Astrocyte (in vitro differentiated cells and primary cell): ENCODE results near the gene SNTB2. TPM values are rescaled to one million over a fixed set of nuclear protein-coding genes. Genes with fewer than 3 reads are reported as not detected.
"Not testable (repeated sequence)": the region's sequence is repeated elsewhere in the genome, so short reads cannot be mapped to it uniquely, and the experiment has no call there.

ENCODE experiments used
- DNase-seq: peaks from one replicate; pipeline ENCODE4 v3.0.0-alpha.2; 2010; ENCODE audit warnings: low read depth
- FAIRE-seq: peaks from 2 replicates; lab custom pipeline; 2011; peaks lifted over from hg19 to GRCh38; lab: Jason Lieb, UNC
- H2AFZ ChIP-seq: 2 replicates; pipeline ENCODE4 v1.6.0; 2012; ENCODE audit warnings: low read depth, low read length, inconsistent platforms
- H3K27ac ChIP-seq: 2 replicates; pipeline ENCODE4 v1.5.1; 2011; ENCODE audit warnings: low read depth, low read length, inconsistent platforms
- H3K27me3 ChIP-seq: 2 replicates; pipeline ENCODE4 v1.6.0; 2011; ENCODE audit warnings: low read length, inconsistent platforms; ENCODE audit not compliant: insufficient read depth
- H3K36me3 ChIP-seq: 2 replicates; pipeline ENCODE4 v1.5.1; 2011; ENCODE audit warnings: low read length, inconsistent platforms; ENCODE audit not compliant: insufficient read depth
- H3K4me1 ChIP-seq: 2 replicates; pipeline ENCODE4 v1.5.1; 2011; ENCODE audit warnings: low read length, inconsistent platforms; ENCODE audit not compliant: insufficient read depth
- H3K4me2 ChIP-seq: 2 replicates; pipeline ENCODE4 v1.6.0; 2012; ENCODE audit warnings: low read length, inconsistent platforms
- H3K4me3 ChIP-seq: 2 replicates; pipeline ENCODE4 v1.5.1; 2011; ENCODE audit warnings: low read depth, mild to moderate bottlenecking, low read length, inconsistent platforms; ENCODE audit not compliant: insufficient read depth
- H3K79me2 ChIP-seq: 2 replicates; pipeline ENCODE4 v1.6.0; 2012; ENCODE audit warnings: mild to moderate bottlenecking, low read length, inconsistent platforms; ENCODE audit not compliant: insufficient read depth
- H3K9ac ChIP-seq: 2 replicates; pipeline ENCODE4 v1.6.0; 2012; ENCODE audit warnings: mild to moderate bottlenecking, low read length, inconsistent platforms
- H3K9me3 ChIP-seq: 2 replicates; pipeline ENCODE4 v1.5.1; 2012; ENCODE audit warnings: low read depth, mild to moderate bottlenecking, low read length, inconsistent platforms; ENCODE audit not compliant: insufficient read depth
- H4K20me1 ChIP-seq: 2 replicates; pipeline ENCODE4 v1.6.0; 2012; ENCODE audit warnings: low read length, inconsistent platforms; ENCODE audit not compliant: insufficient read depth
- H3K27ac Mint-ChIP-seq: one replicate; pipeline ENCODE4 v1.8.0; 2021; ENCODE audit warnings: mild to moderate bottlenecking, mixed read lengths; ENCODE audit not compliant: unreplicated experiment
- H3K27me3 Mint-ChIP-seq: one replicate; pipeline ENCODE4 v1.8.0; 2021; ENCODE audit warnings: low read depth, mixed read lengths; ENCODE audit not compliant: unreplicated experiment
- H3K36me3 Mint-ChIP-seq: one replicate; pipeline ENCODE4 v1.8.0; 2021; ENCODE audit warnings: low read depth, mixed read lengths; ENCODE audit not compliant: unreplicated experiment
- H3K4me1 Mint-ChIP-seq: one replicate; pipeline ENCODE4 v1.8.0; 2021; ENCODE audit warnings: low read depth, mixed read lengths; ENCODE audit not compliant: unreplicated experiment
- H3K4me3 Mint-ChIP-seq: one replicate; pipeline ENCODE4 v1.8.0; 2021; ENCODE audit warnings: mild to moderate bottlenecking, moderate library complexity, mixed read lengths; ENCODE audit not compliant: unreplicated experiment
- H3K9me3 Mint-ChIP-seq: one replicate; pipeline ENCODE4 v1.8.0; 2021; ENCODE audit warnings: mild to moderate bottlenecking, mixed read lengths; ENCODE audit not compliant: unreplicated experiment
- EZH2 ChIP-seq: IDR thresholded peaks from 2 replicates; pipeline ENCODE4 v1.6.1; 2012; ENCODE audit warnings: mild to moderate bottlenecking, low read length, inconsistent platforms; ENCODE audit not compliant: insufficient read depth
- total RNA-seq: library from RNA; stranded (reverse); gene quantifications from 2 replicates; pipeline ENCODE4 v1.2.1, GENCODE V29; 2021
- TF ChIP-seq, protein P1 (sequence below): IDR thresholded peaks from 2 replicates; pipeline ENCODE4 v1.5.1; 2011; ENCODE audit warnings: low read depth, mild to moderate bottlenecking, inconsistent platforms, low read length, moderate library complexity; ENCODE audit not compliant: insufficient read depth

The SNTB2 gene
- total RNA-seq, 1 donor from 2014 or later, result 30.4 TPM

DNA sequence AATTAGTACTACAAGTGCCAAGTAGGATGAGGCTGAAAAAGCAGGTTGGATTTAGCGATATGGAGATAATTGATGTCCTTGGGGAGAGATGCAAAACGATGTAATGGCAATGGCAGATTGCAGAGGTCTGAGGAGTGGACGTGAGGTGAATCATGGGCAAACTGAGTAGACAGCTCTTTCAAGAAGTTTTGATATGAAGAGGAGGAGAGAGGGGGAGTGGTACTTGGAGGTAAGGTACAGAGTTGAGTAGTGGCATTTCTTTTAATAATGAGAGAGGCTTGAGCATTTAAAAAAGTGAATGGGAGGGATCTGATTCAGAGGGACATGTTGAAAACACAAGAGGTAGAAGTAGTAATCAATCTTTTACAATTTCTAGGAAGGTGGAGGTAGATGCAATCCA is 106.4 kb downstream of the SNTB2 start:
- Histone ChIP-seq H3K36me3 (no peaks in the 10 kb centered on the region), H3K27me3 (no peaks in the 10 kb centered on the region), H3K9me3 (no peaks in the 10 kb centered on the region), H3K79me2 (no peaks in the 10 kb centered on the region), H4K20me1 (peaks cover 4% of the 10 kb centered on the region), H3K4me2 (no peak overlapping the region), H2AFZ (no peak overlapping the region), H3K4me3 (no peak overlapping the region), H3K9ac (no peak overlapping the region), H3K27ac (no peak overlapping the region), H3K4me1 (no peaks in the 10 kb centered on the region)
- Mint-ChIP-seq H3K27ac (peak overlapping the region; percentile 2), H3K36me3 (peaks cover 8% of the 10 kb centered on the region), H3K9me3 (no peaks in the 10 kb centered on the region), H3K27me3 (no peaks in the 10 kb centered on the region), H3K4me1 (peaks cover 9% of the 10 kb centered on the region), H3K4me3 (no peak overlapping the region)
- DNase-seq (no peak), FAIRE-seq (no peak)
- no peak for TF ChIP-seq EZH2
- TF ChIP-seq, protein P1, sequence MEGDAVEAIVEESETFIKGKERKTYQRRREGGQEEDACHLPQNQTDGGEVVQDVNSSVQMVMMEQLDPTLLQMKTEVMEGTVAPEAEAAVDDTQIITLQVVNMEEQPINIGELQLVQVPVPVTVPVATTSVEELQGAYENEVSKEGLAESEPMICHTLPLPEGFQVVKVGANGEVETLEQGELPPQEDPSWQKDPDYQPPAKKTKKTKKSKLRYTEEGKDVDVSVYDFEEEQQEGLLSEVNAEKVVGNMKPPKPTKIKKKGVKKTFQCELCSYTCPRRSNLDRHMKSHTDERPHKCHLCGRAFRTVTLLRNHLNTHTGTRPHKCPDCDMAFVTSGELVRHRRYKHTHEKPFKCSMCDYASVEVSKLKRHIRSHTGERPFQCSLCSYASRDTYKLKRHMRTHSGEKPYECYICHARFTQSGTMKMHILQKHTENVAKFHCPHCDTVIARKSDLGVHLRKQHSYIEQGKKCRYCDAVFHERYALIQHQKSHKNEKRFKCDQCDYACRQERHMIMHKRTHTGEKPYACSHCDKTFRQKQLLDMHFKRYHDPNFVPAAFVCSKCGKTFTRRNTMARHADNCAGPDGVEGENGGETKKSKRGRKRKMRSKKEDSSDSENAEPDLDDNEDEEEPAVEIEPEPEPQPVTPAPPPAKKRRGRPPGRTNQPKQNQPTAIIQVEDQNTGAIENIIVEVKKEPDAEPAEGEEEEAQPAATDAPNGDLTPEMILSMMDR, result no peak

DNA sequence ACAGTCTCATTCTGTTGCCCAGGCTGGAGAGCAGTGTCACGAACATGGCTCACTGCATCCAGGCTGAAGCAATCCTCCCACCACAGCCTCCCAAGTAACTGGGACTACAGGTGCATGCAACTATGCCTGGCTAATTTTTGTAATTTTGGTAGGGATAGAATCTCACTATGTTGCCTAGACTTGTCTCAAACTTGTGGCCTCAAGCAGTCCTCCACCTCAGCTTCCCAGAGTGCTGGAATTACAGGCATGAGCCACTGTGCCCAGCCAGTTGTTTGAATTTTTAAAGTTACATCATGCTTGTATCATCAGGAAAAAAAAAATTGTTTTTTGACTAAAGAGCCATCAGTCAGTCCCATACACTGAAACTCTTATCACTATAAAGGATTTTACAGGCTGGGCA is 107.1 kb downstream of the SNTB2 start:
- no peaks in the 10 kb centered on the region for H3K4me1 ChIP-seq
- H3K9ac ChIP-seq, result no peak overlapping the region
- no peak overlapping the region for H3K27ac ChIP-seq
- H3K9me3 ChIP-seq, result no peaks in the 10 kb centered on the region
- no peak overlapping the region for H3K4me3 Mint-ChIP-seq
- H3K27ac Mint-ChIP-seq, result no peak overlapping the region
- no peak for DNase-seq
- no peaks in the 10 kb centered on the region for H3K9me3 Mint-ChIP-seq
- H3K4me2 ChIP-seq, result no peak overlapping the region
- H3K36me3 ChIP-seq, result no peaks in the 10 kb centered on the region
- no peak for TF ChIP-seq EZH2
- TF ChIP-seq, protein P1, result no peak
- no peak for FAIRE-seq
- H3K4me3 ChIP-seq, result no peak overlapping the region
- H3K27me3 ChIP-seq, result no peaks in the 10 kb centered on the region
- peaks cover 4% of the 10 kb centered on the region for H4K20me1 ChIP-seq
- H3K4me1 Mint-ChIP-seq, result peaks cover 9% of the 10 kb centered on the region
- no peak overlapping the region for H2AFZ ChIP-seq
- no peaks in the 10 kb centered on the region for H3K79me2 ChIP-seq
- no peaks in the 10 kb centered on the region for H3K27me3 Mint-ChIP-seq
- peaks cover 3% of the 10 kb centered on the region for H3K36me3 Mint-ChIP-seq

DNA sequence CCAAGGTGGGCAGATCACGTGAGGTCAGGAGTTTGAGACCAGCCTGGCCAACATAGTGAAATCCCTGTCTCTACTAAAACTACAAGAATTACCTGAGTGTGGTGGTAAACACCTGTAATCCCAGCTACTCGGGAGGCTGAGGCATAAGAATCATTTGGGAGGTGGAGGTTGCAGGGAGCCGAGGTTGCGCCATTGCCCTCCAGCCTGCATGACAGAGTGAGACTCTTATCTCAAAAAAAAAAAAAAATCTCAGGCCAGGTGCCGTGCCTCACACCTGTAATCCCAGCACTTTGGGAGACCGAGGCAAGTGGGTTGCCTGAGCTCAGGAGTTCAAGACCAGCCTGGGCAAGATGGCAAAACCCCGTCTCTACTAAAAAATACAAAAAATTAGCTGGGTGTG is 109.8 kb downstream of the SNTB2 start:
- H3K27ac Mint-ChIP-seq, H3K79me2 ChIP-seq, H3K4me1 Mint-ChIP-seq, H3K36me3 Mint-ChIP-seq, H3K9me3 ChIP-seq, H3K27me3 Mint-ChIP-seq, H3K27ac ChIP-seq, H3K27me3 ChIP-seq, H4K20me1 ChIP-seq, H3K4me3 Mint-ChIP-seq, H3K9ac ChIP-seq, H3K4me2 ChIP-seq, FAIRE-seq, DNase-seq, H3K4me3 ChIP-seq, H2AFZ ChIP-seq, H3K9me3 Mint-ChIP-seq, H3K4me1 ChIP-seq: not testable (repeated sequence)
- H3K36me3 ChIP-seq, result peaks cover 10% of the 10 kb centered on the region
